ENCODE data around the gene DUOXA1.
"Not testable (repeated sequence)": the region's sequence is repeated elsewhere in the genome, so short reads cannot be mapped to it uniquely, and the experiment has no call there.

Gene DUOXA1

DNA sequence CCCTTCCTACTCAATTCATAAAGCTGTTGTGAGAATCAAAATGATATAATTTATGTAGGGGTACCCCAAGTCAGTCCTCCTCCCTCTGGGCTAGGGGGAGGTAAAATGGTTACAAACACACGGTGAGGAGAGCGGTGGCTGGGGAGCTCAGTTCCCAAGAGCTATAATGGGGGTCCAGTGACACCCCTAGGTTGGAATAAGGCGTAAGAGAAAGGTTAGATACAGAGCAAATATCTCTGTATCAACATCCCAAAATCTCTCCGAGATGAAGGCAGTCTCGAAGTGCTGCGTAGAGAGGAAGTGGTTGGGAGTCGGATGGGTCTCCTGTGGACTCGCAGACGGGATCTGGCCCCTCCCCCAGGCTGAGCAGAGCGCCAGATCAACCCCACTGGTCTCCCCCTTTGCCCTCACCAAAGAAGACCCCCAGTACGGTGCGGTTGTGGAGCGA, 17.5 kb downstream of the DUOXA1 start:
- DNase-seq = no peak

DNA sequence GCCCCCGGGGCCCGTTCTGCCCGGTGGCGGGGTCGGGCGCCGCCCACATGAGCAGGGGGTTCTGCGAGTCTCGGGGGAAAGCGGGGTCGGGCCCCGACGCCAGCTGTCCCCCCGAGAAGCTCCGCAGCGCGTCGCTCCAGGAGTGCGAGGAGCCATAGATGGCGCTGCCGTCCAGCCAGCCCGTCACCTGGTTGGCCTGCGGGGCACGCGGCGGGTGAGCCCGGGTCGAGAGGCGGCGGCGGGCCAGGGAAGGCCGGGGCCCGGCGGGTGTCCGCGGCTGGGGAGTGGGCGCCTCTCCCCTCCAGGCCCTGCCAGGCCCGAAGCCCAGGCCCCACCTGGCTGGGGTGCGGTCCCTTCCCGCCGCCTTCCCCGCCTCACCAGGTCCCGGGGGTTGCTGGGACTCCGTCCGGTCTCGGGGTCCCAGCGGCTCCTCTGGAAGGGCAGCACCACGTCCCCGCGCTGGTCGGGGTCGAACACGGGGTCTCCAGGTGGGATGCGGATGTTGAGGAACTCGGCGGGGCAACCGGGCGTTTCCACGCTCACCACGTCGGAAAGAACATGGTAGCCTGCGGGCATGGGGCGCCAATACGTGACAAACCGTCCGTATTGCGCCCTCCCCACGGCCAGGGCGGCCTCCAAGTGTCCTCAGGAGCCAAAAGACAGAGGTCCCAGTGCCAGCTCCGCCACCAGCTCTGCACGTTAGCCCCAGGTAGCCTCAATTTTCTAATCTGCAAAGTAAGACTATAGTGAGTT, 18.1 kb downstream of the DUOXA1 start:
- no peak for DNase-seq

DNA sequence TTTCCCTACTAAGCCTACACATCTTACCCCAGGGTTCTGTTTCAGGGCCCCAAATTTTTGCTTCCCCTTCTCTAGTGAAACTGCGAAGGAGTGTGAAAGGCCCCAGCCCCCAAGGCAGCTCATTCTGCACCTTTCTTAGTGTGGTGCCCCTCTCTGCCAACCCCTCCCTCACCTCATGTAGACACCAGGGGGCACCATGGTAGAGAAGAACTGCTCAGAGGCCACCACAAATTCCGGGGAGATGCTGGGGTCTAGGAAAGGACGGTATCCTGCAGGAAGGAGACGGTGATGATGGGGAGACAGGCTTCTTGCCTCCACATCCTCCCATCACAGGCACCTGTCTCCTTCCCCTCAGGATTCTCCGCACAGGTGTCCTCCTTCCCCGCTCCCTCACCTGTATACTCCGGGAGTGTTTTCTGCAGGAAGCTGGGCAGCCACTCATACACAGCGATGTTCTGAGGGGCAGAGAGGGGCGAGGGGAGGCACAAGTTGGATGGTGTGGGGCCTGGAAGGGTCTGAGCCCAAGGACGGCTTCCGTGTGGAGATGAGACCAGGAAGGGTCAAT, 19.3 kb downstream of the DUOXA1 start:
- DNase-seq = no peak

DNA sequence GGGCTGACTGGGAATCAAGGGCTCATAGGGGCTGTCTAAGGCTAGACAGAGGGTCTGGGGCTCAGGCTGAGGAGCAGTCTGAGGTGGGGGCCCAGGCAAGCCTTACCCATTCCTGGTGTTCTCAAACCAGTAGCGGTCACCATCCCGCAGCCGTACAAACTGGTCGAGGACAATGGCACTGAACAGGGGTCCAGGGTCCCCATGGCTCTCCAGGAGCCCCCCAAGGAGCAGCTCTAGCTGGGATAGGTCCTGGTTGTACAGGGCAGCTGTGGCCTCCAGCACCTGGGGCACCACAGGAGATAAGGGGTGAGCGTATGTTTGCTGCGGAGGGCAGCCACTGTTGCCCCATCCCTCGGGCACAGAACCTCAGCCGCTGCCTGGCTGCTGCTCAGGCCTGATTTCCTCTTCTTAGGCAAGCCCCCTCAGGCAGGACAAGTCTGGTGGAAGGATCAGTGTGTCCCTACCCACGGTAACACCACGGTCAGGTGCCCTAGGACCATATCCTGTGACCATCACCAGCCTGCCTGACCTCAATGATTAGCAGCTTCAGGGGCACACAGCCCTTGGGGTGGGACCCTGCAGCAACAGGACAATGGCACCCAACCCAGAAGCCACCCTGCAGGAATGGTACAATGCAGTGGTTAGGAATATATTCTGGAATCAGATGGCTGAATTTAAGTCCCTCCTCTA, 21.6 kb downstream of the DUOXA1 start:
- DNase-seq = no peak

DNA sequence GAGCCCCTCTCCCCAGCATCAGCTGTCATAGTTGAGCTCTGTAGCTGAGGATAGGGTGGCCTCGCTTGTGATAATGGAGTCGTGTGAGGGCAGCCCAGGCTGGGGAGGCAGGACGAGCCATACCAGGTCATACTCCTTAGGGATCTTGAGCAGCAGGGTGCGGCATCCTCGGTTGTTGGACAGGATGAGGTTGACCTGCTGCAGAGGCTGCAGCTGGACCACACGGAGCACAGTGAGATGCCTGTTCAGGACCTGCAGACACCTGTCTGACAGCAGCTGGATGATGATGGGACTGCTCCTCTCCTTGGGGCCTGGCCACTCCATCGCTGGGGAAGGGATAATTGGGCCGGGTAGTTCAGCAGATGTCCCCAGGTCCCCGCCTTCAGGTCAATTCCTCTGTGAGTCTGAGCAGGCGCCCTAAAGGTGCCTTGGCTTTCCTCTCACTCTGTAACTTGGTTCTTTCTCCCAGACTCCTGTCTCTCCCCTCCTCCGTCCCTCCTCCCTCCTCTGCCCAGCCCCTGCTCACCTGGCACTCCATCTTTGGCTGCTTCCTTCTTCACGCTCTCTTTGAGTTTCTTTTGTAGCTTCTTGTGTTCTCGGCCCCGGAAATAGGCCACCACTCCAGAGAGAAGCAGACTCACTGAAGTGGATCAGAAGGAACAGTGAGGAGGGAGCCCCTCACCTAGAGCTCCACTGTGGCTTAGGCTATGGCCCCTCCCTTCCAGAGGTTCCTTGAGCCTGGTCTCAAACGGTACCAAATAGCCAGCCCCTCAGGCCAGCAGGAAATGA, 23.5 kb downstream of the DUOXA1 start:
- no peak for DNase-seq

DNA sequence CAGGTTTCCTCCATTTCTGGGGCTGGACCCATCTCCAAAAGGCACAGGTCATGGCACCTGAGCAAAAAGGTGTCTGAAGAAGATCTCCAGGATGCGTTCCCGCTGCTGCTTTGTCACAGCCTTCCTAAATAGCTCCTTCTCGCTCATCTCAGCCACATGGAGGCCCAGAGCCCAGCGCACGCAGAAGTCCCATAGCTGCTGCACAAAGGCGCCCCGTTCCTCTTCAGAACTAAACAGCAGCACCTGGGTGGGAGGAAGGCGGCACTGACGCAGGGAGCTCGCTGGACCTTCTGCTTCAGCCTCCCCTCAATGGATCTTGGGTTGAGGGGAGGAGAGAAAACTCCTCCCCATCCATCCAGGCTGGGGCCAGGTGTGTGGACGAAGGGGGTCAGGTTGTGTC, 24.1 kb downstream of the DUOXA1 start:
- no peak for DNase-seq

DNA sequence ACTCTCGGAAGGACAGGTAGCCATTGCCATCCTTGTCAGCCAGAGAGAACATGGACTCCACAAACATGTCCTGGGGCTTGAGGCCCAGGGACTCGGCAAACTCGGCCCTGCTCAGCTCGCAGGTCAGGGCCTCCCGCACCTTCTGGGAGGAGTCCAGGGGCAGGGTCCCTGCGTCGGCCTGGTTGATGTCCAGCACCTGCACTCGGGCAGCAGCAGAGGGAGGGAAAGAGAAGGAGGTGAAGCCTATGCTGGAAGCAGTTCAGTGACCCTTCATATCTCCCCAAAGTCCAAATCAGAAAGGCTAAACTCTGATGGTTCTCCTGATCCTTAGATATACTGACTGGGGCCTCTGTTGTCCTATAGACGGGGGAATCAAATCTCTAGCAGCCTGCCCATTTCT, 25.5 kb downstream of the DUOXA1 start:
- DNase-seq = not testable (repeated sequence)

DNA sequence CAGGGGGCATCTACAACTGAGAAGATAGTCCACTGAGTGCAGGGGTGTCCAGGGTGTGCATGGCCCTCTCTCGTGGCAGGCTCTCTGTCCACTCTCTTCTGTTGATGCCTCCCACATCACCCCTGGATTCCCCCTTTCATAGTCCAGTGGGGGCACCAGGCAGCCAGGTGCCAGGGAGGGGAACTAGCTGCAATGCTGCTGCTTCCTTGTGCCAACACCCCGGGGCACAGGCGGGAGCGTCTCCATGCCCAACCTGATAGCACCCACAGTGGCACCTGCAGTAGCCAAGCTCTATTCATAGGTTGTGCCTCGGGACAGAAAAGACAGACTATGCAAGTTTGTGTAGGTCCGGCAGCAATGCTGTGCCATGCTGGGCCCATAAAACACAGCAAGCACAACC, 27.5 kb downstream of the DUOXA1 start:
- no peak for DNase-seq

DNA sequence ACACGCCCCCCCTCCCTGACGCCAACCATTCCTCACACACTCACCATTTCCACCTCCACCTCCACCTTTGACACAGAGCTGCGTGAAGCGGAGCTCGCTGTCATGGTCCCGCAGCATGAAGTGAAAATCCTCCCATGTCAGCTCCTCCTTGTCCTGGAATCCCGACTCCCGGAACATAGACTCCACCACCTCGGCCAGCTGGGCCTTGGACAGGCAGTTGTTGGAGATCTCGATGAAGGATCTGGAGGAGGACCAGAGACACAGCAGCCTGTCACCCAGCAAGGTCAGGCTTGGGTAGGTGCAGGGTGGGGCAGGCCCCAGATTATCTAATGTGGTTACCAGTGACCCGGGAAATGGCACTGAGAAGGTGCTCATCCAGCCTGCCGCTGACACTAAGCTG, 27.9 kb downstream of the DUOXA1 start:
- no peak for DNase-seq

DNA sequence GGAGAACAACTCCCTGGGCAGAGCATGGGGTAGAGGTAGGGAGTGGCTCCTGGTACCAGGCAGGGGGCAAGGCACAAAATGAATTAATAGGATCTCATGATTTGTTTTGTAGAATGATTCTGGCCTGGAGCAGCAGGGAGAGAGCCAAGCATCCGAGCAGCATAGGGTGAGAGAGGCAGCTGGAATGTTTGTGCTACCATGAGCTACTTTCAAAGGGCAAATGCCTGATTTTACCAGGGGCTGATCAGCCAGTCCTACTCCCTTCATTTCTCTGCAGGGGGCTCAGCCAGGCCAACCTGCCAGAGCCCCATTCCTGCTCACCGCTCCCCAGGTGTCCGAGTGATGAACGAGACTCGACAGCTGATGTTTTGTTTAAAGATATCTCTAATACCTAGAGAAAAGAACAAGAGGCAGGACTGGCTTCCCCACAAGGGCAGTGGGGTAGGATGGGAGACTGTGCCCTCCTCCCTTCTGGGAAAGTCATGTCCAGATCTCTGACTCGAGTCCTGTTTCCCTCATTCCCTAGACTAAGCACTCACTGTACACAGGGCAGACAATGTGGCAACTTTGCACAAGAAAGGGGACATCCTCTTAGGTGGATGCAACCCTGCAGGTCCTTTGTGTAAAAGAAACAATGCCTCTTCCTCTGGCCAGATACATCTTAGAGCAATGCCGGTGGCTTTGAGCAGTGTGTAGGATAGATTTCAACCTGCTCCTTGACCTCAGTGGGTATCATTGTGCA, 28.6 kb downstream of the DUOXA1 start:
- no peak for DNase-seq

DNA sequence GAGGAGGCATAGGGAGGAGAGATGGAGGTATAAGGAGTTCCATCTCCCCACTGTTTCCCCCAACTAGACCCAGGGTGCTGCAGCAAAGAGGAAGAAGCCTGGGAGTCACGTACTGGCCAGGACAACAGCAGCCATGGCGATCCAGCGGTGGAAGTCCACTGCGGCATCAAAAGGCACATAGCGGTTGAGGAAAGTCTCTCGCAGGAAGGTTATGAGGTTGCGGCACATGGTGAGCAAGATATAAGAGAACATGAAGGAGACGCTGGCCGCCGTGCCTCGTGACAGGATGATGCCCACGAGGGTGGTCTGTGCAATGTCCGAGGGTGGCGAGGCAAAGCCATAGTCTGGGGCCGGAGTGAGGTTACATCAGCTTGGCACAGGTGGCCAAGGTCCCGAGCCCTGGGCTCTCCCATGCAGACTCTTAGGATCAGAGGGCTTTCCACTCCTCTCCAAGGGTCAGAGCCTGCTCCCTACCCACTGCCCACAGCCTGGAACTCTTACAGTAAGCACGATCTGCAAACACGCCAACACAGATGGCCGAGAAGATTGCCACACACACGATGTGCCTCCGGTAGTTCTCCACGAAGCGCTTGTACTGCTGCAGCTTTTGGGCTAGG, 30.0 kb downstream of the DUOXA1 start:
- DNase-seq = no peak

DNA sequence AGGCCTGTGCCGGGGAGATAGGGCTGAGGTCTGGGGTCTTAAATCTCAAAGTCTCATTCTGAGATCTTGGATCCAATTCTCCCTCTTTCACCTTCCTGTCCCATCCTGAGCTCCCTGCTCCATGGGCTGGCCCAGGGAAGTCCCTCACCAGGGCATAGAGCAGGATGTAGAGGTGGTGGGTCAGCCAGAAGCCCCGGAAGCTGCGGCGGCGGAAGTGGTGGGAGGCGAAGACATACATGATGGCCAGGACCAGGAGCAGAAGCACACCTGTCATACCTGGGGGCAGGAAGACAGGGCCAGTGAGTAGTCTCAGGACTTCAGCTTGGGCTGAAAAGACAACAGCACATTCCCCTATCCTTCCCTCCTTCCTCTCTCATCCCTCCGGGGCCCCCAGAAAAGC, 32.2 kb downstream of the DUOXA1 start:
- DNase-seq = no peak

DNA sequence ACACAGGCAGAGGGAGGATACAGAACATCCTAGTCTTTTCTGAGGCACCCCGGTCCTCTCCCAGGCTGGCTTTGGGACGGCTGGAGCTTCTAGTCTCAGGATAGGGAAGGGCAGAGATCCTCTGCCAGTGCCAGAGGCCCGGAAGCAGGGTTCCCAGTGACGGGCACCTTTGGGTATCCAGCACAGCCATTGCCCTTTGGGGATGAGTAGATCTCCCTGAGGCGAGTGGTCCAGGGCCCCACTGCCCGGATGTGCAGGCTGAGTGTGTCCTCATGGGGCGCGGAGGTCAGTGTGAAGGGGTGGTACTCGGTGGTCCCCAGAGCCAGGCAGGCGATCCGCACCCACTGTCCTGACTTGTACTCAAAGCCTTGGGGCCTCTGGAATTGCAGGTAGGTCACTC, 34.0 kb downstream of the DUOXA1 start:
- DNase-seq = no peak

DNA sequence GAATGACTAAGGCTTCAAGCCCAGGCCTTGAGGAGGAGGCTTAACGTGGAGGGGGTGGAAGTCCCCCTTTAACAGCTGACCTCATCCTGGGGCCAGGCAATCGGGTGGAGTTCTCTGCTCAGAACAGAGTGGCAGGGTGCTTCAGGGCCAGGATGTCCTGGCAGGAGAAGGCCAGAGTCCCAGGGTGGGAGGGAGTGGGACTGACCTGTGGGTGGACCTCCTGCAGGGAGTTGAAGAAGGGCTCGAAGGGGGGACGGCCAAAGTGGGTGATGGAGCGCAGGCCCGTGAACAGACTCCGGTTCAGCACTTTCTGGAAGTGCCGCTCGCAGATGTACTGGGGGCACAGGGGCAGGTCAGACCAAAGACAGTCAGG, 35.3 kb downstream of the DUOXA1 start:
- no peak for DNase-seq

DNA sequence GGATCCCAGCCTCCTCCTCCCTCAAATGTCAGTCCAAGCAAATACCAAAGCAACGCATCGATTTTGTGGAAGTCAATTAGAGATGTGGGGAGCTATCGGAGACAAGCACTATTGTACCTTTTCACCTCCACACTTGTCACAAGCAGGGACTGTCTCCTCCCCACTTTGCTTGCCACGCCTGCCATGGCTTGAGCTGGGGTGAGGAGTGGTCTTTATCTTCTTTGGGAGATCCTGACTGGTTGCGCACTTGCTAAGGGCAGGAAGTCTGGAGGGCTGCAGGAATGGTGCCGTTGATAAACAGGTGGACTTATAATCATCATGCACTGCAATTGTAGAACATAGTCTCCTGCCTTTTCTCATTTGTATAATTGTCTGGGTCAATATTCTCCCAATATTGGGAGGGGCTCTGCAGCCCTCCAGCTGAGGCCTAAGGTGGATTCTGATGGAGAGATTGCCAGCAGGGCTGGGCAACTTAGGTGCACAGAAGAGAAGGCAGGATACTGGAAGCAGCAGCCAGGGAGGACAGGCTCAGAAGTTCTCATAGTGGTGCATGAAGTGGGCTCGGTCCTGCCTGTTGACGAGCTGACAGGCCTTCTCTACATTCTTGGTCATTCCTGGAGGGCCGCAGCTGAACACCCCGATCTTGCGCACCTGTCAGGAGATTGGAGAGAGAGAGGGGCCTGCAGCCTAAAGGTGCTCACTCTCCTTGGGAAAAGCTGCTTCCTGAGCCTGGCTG, 35.9 kb downstream of the DUOXA1 start:
- no peak for DNase-seq

DNA sequence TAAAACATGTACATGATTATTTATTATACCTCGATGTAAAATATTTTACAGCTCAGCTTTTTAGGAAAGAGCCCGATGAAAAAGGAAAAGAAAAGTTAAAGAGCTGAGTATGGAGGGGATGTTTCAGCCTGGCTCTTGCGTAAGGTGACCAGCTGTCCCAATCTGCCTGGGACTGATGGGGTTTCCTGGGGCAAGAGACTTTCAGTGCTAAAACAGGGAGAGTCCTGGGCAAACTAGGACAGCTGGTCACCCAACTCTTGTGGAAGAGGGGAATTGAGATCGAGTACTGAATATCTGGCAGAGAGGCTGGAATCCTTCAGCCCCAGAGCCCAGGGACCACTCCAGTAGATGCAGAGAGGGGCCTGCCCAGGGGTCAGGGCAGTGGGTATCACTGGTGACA, 36.7 kb downstream of the DUOXA1 start:
- DNase-seq = no peak

DNA sequence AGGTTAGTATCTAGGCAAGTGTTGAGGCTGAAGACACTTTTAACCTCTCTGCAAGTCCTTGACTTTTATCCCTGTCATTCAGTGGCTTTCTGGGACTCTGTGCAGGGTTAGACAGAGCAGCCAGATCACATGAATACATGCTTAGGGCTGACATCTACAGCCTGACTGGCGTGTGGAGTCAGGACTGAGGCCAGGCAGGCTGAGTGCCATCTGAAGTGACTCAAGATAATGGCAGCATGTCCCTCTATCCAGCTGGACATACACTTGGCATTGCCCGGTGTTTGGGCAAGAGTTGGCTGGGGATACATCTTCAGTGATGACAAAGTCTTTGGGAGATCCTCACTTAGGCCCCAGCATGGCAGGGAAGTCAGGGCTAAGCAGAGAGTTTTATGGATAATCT, 38.1 kb downstream of the DUOXA1 start:
- no peak for DNase-seq

DNA sequence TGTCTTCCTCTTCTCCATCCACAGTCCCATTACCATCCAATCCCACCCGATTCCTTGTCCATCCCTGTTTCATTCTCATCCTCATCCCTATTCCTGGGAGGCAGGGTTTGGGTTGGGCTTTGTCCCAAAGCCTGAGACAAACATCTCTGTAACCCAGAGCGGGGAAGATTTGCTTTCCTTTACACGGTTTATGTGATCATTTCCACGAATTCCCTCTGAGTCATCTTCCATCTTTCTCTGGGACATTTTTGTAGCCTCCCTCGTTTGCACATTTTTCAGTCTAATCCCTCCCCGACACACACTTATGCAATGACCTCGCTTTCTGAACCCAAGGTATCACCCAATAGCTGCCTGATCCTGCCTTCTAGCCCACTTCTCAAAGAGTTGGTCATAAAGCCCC, 38.5 kb downstream of the DUOXA1 start:
- no peak for DNase-seq

DNA sequence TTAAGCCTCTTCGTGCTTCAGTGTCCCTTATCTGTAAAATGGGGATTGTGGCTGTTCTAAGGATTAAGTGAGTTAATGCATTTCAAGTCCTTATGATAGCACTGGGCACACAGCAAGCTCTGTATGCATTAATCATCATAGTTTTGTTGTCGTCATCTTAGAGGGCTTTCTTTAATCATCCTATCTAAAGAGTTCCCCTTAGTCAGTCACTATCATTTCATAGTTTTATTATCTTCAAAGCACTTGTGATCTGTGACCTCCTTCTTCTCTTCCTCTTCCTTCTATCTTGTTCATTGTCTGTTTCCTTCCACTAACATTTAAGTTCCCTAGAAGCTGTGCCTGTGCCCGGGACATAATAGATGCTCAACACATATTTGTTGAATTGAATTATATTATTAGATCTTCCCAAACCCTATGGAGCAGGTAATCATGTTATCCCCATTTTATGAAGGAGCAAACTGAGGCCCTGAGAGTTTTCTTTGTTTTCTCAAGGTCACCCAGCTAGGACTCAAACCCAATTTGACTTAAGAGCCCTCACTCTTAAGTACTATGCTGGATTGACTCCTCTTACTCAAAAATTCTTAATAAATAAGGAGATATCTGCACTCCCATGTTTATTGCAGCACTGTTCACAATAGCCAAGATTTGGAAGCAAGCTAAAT, 39.8 kb downstream of the DUOXA1 start:
- DNase-seq = no peak

DNA sequence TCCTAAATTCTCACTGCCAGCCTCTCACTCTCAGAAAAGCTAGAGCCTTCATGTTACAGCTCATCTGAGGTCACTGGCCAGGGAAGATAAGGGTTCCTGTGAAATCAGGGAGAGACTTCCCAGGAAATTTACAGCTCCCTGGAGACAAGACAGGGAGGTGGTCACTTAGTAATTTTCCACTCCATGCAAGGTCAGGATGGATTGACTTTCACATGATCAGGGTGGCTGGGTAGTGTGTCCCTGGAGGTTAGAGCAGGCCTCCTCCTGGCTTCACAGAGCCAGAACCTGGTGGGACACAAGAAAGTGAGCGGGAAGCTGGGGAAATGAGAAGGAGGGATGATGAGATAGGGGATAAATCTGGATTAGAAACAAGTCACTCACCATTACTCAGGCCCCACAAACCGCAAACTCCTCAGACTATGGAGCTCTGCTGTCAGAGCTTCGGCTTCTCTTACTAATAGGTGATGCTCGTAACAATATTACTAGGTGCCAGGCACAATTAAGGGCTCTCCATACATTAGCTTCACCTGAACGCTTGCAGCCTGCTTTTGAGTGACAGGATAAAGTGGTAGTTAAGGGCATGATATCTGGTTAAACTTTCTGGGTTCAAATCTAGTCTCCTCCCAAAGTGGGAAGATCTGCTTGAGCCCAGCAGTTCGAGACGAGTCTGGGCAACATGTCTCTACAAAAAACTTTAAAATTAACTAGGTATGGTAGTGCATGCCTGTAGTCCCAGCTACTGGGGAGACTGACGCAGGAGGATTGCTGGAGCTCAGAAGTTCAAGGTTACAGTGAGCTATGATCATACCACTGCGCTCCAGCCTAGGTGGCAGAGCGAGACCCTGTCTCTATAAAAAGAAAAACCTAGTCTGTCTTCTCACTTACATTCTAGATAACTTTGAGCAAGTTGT, 40.6 kb downstream of the DUOXA1 start:
- no peak for DNase-seq

Data from DMS153 (cell line).